HG03064 (cell line): ENCODE results near the gene IL1RAPL1.

ENCODE experiments used
- ATAC-seq: cut with Tn5 transposase; IDR thresholded peaks from one replicate; pipeline ENCODE4 v1.9.1; 2021; ENCODE audit warnings: low read depth; ENCODE audit not compliant: unreplicated experiment

The IL1RAPL1 gene

DNA sequence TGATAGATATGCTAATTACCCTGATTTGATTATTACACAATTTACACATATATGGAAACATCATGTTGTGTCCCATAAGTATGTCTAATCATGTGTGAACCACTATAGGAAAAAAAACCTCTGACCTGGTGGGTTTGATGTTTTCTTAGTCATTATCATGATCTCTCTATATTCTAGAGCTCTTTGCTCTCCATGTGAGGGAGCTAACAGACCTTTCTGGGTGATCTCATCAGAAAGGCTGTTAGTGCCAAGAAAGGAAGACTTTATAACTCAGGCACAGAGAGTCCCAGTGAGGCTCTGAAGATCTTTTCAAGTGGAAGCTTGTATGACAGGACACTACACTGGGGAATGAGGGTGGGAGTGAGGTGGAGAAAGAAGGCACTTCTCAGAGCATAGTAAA lies 1100.4 kb downstream of the IL1RAPL1 start:
- no peak for ATAC-seq

DNA sequence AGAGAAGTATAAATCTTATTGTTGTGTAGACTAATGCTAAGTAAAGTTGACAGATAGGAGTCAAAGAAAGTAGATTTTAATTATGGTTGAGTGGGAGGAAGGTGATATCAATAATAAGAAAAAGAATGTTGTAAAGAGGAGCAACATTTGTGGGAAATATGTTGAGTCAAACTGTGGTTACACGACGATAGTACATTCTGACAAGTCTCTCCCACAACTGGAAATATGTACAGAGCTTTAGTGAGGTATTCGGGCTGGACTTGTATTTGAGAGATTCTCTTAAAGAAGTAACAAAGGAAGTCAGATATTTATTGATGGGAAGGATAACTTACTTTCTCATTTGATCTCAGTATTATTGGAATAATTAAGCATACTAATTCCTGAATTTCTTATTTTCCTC lies 1102.8 kb downstream of the IL1RAPL1 start:
- no peak for ATAC-seq

- ATAC-seq: no peak
Observed at GRCh38 chrX:29691044-29691443, 1103.8 kb downstream of the IL1RAPL1 start.

GRCh38 chrX:29693912-29694311 lies 1106.7 kb downstream of the IL1RAPL1 start:
- no peak for ATAC-seq

DNA sequence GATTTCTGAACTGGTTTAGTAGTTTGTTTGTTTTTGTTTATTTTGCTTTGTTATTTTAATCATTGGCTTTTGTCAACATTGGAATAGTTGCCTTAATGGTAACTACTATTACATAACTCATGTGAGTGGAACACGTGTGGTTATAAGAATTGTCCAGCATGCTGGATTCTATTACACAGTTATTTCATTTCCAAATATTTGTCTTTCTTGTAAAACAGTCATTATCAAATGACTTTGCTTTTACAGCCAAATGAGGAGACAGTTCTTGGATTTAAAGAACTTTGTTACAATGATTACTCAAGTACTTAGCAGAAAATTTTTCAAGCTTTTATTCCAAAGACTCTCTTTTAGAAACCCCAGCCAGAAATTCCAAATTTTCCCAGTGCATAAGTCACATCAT lies 1112.0 kb downstream of the IL1RAPL1 start:
- ATAC-seq: no peak

DNA sequence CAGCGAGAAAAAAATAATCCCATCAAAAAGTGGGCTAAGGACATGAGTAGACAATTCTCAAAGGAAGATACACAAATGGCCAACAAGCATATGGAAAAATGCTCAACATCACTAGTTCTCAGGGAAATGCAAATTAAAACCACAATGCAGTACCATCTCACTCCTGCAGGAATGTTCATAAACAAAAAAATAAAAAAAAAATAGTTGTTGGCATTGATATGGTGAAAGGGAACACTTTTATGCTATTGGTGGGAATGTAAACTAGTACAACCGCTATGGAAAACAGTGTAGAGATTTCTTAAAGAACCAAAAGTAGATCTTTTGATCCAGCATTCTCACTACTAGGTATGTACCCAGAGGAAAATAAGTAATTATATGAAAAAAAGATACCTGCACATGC lies 1119.8 kb downstream of the IL1RAPL1 start:
- ATAC-seq: no peak

DNA sequence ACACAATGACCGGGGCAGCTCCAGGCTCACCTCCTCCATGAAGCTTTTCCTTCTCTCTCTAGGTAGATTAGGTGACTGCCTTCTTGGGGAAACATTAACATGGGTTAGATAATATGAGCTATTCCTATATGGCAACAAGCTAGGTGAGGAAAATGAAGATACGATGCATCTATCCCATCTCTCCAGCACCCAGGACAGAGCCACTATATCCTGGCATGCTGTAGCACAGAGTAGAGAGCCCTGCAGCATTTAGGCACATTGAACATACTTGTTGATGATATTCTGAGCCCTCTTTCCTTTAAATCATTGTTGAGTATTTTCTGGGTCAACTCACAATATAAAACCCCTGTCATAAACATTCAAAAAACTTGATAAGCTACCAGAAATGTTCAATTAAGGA lies 1133.9 kb downstream of the IL1RAPL1 start:
- no peak for ATAC-seq

GRCh38 chrX:29724316-29724715 lies 1137.1 kb downstream of the IL1RAPL1 start:
- ATAC-seq: no peak

DNA sequence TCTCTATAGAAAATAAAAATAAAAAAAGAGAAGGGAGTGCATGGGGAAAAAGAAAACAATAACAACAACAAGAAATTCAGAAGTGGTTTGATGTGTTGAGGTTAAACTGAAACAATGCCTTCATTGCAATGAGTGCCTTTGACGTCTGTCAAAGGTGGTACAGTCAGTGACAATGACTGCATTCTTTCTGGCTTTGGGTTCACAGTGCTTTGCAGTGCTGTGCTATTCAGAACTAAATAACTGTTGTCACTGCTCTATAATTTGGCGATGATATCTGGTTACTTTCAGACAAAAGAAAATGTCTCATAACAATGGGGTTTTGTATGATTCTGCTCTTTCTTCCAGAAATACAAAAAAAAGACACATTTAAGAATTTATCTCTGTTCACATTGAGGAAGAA lies 1139.6 kb downstream of the IL1RAPL1 start:
- ATAC-seq: no peak

- no peak for ATAC-seq
Observed at GRCh38 chrX:29728639-29729038, 1141.4 kb downstream of the IL1RAPL1 start.

GRCh38 chrX:29744966-29745365 lies 1157.7 kb downstream of the IL1RAPL1 start:
- no peak for ATAC-seq

DNA sequence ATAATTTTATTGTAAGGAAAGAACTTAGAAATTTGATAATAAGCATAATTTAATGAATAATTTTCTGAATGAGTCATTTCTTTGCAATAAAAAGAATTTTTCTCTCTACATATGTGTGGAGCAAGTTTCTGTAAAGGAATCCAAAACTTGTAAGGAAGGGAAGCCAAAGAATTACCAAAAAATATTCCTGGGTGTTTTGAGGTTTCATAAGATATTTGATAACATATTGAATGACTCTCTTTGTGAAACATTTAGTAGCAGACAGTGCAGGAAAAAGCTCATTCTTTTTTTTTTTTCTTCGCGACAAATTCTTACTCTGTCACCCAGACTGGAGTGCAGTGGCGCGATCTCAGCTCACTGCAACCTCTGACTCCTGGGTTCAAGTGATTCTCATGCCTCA lies 1159.1 kb downstream of the IL1RAPL1 start:
- no peak for ATAC-seq

- no peak for ATAC-seq
Observed at GRCh38 chrX:29762006-29762405, 1174.8 kb downstream of the IL1RAPL1 start.

DNA sequence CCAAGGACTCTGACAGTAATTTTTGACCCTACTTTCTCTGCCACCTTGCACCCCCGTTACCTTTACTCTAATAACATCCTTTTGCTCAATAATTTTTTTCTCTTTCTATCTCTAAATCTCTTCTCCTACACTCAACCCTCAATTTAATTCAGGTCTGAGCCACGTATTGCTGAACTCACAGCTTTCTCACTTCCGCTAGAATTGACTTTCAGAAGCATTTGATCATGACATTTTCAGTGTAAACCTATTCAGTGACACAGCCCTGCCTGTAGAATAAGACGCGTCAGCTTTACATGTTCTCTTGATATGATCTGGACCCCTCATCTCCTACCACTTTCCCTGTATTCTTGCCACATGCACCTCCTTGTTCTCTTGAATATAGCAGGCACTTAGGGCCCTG lies 1188.6 kb downstream of the IL1RAPL1 start:
- no peak for ATAC-seq

- ATAC-seq: no peak
Observed at GRCh38 chrX:29787656-29788055, 1200.4 kb downstream of the IL1RAPL1 start.

GRCh38 chrX:29788991-29789699 lies 1201.9 kb downstream of the IL1RAPL1 start:
- ATAC-seq: no peak

DNA sequence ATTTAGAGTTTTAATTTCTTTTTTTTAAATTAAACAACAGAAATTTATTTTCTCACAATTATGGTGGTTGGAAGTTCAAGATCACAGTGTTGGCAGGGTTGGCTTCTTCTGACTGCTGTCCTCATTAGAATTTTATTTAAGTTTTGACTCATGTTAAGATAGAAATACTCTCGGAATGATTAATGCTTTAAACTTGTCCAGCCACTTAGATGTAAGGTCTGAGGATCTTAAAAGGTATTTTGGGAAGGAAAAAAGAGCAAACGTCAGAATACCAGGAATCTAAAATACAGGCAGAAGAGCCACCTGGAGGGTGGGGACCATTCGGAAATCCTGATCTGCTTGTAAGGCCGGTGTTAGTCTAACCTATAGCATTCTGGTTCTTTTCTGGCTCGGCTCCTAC lies 1205.1 kb downstream of the IL1RAPL1 start:
- ATAC-seq: no peak

DNA sequence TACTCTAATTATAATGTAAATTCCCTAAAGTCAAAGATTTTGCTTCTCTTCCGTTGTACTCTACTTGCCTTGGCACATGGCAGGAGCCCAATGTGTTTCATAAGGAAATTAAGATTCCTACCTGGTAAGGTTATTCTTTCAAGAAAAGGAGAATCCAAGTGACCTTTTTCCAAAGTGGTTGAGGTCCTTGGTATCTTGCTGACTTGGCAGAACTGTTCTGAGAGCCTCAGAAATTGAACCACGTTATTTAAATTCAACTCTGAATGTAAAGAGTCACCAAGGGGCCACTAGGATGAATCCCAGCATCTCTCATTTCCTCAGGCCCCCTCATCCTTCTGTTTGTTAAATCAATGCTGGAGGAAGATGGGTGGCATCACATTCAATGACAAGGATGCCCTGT lies 1209.9 kb downstream of the IL1RAPL1 start:
- ATAC-seq: no peak

GRCh38 chrX:29798469-29798868 lies 1211.2 kb downstream of the IL1RAPL1 start:
- no peak for ATAC-seq

- ATAC-seq: no peak
Observed at GRCh38 chrX:29813174-29813573, 1225.9 kb downstream of the IL1RAPL1 start.

DNA sequence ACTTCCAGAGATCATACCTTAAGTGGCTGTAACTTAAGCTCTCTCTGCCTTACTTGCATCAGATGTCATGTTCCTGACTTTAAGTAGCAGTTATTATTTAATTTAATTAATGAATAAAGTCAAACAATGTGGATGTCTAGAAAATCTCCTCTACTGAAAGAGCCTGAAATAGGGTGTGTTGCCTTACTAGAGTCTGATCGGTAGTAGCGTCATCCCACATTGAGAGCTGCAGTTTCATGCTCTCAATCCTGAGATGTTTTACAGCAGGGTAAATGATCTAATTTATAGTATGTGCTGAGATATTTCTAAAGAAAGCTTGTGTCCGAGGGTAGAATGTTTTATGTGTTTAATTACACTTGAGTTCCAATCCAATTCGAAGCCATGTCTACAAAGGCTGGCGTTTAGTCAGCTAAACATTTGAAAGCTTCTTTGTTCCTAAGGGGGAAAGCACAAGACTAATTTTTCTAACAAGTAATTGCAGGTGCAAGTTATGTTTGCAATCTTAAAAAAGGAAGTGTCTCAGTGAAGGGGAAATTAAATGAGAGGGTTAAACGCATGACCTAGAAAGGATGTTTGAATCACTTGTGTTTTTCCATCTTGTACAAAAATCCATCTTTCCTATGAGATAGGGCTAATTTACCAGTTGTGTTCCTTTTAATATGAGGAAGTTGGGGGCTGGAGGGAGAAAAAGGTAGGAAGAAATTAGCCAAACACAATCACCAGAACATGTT lies 1237.1 kb downstream of the IL1RAPL1 start:
- ATAC-seq: no peak

DNA sequence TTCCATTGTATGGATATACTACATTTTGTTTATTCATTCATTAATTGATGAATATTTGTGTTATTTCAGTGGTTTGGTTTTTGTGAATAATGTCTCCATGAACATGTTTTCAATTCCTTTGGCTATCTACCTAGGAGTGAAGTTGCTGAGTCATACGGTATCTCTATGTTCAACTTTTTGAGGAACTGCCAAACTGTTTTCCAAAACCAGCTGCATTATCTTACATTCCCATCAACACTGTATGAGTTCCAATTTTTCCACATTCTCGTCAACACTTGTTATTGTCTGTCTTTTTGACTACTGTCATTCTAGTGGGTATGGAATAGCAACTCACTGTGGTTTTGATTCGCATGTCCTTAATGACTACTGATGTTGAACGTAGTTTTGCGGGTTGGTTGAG lies 1239.5 kb downstream of the IL1RAPL1 start:
- ATAC-seq: no peak
